DND-41 (cell line): ENCODE measurements around the gene NPFF.

Experiments used
- CTCF ChIP-seq: IDR thresholded peaks from 2 replicates; pipeline ENCODE4 v1.5.1; 2012; ENCODE audit warnings: borderline replicate concordance, low read length, moderate library complexity, mild to moderate bottlenecking; ENCODE audit not compliant: poor library complexity, severe bottlenecking; ENCODE audit errors: extremely low read depth
- EZH2 ChIP-seq: IDR thresholded peaks from 3 replicates; pipeline ENCODE4 v1.6.1; 2012; ENCODE audit warnings: borderline replicate concordance, low read depth, mild to moderate bottlenecking, moderate library complexity, low read length, inconsistent platforms; ENCODE audit not compliant: severe bottlenecking

GRCh38 chr12:53496752-53497032, 10.6 kb downstream of the NPFF start:
- TF ChIP-seq CTCF (no peak), EZH2 (no peak)
